Left lung (tissue), 10 donors: ENCODE data around the gene RAD1. TPM values are rescaled to one million over a fixed set of nuclear protein-coding genes. Genes with fewer than 3 reads are reported as not detected.
A peak's percentile ranks its signal among the peaks of the same experiment; 100 is the strongest.

Source experiments
- ATAC-seq: fragments of 200-7000 bp; cut with Tn5 transposase; one replicate; pipeline ENCODE4 v1.9.1; 2020; ENCODE audit warnings: moderate library complexity
- DNase-seq, 4 donors: peaks; one replicate each; pipeline ENCODE4 v3.0.0-alpha.2; 2013 to 2020
- H3K27ac ChIP-seq, 2 donors: fragments of 200-600 bp; sonication (generic) in 1 of 2; one replicate each; pipeline versions ENCODE4 v1.5.0 to v1.8.0; 2020 to 2021
- H3K27me3 ChIP-seq, 2 donors: fragments of 200-600 bp; sonication (generic) in 1 of 2; one replicate each; pipeline versions ENCODE4 v1.5.0 to v1.8.0; 2020 to 2021
- H3K36me3 ChIP-seq, 2 donors: fragments of 200-600 bp; sonication (generic) in 1 of 2; one replicate each; pipeline versions ENCODE4 v1.5.0 to v1.8.0; 2020 to 2021
- H3K4me1 ChIP-seq, 2 donors: fragments of 200-600 bp; one replicate each; pipeline ENCODE4 v1.8.0; 2021
- H3K4me3 ChIP-seq, 2 donors: fragments of 200-600 bp; sonication (generic) in 1 of 2; one replicate each; pipeline versions ENCODE4 v1.5.0 to v1.8.0; 2020 to 2021; ENCODE audit warnings: mild to moderate bottlenecking in 1 of 2
- H3K9me3 ChIP-seq, 2 donors: fragments of 200-600 bp; sonication (generic) in 1 of 2; one replicate each; pipeline versions ENCODE4 v1.5.0 to v1.8.0; 2020 to 2021
- intact Hi-C, 2 donors: fragments of 100-400 bp; cut with DNase I; formaldehyde crosslinking; loops; one replicate each; pipeline versions ENCODE4 v1.11.2 to v1.14.2; 2022
- polyA plus RNA-seq, 6 donors: library from polyadenylated mRNA; unstranded; fragments of 120-200 nt; gene quantifications; one replicate each; pipeline ENCODE4 v1.2.1, GENCODE V29; 2013; ENCODE audit not compliant: insufficient read length in 6 of 6
- total RNA-seq, 2 donors: library from RNA; stranded (reverse); fragmentation: NEBNext Ultra II Directional; extraction: Animal tissue kit (Norgen Biotek cat#: 25700); gene quantifications; one replicate each; pipeline ENCODE4 v1.2.1, GENCODE V29; 2021
- TF ChIP-seq, protein P1 (sequence below), 2 donors: fragments of 200-600 bp; sonication (generic) in 1 of 2; IDR thresholded peaks; one replicate each; pipeline versions ENCODE4 v1.5.0 to v1.8.0; 2021; ENCODE audit warnings: antibody characterized with exemption in 2 of 2
- donor health status: DM: no; HTN: yes; CAD: no.
- donor health status: DM: no; HTN: no; CAD: no.

The RAD1 gene
- total and polyA plus RNA-seq, 8 donors: 22.6 to 39.9 (median 37.9) TPM

- DNase-seq: no peak
Measured at GRCh38 chr5:34865091-34865490, 50.2 kb downstream of the RAD1 start.

DNA sequence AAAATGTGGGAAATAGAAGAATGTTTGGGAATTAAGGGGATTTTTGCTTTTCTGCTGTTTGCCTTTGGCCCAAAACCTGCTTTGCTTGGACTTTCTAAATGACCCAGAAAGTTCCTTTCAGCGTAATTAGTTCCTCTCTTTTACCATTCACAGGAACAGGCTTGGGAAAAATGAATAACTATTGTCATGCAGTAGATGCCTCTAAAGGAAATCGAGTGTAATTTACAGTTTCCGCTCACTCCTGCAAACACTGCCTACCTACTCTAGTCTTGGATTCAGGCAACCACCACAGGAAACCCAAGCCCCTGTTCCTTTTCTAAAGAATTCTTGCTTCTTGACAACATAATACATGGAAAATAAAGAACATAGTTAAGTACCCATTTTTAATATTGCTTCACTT lies 51.4 kb downstream of the RAD1 start:
- Histone ChIP-seq H3K27me3 (no peaks in the 10 kb centered on the region), H3K4me1 (no peaks in the 10 kb centered on the region), H3K9me3 (no peaks in the 10 kb centered on the region), H3K4me3 (no peak overlapping the region), H3K27ac (no peak overlapping the region), H3K36me3 (no peaks in the 10 kb centered on the region)
- ATAC-seq (no peak), DNase-seq (no peak)
- intact Hi-C loops: no loop called here
- TF ChIP-seq, protein P1, sequence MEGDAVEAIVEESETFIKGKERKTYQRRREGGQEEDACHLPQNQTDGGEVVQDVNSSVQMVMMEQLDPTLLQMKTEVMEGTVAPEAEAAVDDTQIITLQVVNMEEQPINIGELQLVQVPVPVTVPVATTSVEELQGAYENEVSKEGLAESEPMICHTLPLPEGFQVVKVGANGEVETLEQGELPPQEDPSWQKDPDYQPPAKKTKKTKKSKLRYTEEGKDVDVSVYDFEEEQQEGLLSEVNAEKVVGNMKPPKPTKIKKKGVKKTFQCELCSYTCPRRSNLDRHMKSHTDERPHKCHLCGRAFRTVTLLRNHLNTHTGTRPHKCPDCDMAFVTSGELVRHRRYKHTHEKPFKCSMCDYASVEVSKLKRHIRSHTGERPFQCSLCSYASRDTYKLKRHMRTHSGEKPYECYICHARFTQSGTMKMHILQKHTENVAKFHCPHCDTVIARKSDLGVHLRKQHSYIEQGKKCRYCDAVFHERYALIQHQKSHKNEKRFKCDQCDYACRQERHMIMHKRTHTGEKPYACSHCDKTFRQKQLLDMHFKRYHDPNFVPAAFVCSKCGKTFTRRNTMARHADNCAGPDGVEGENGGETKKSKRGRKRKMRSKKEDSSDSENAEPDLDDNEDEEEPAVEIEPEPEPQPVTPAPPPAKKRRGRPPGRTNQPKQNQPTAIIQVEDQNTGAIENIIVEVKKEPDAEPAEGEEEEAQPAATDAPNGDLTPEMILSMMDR (IDR thresholded peaks at IDR 0.05): no peak

More at GRCh38 chr5:34865091-34865490, 50.2 kb downstream of the RAD1 start:
- ATAC-seq: no peak
- Histone ChIP-seq H3K27ac (no peak overlapping the region), H3K9me3 (no peaks in the 10 kb centered on the region), H3K4me1 (no peaks in the 10 kb centered on the region), H3K27me3 (no peaks in the 10 kb centered on the region), H3K4me3 (no peak overlapping the region), H3K36me3 (no peaks in the 10 kb centered on the region)
- intact Hi-C loops: no loop called here
- TF ChIP-seq, protein P1 (IDR thresholded peaks at IDR 0.05): no peak

DNA sequence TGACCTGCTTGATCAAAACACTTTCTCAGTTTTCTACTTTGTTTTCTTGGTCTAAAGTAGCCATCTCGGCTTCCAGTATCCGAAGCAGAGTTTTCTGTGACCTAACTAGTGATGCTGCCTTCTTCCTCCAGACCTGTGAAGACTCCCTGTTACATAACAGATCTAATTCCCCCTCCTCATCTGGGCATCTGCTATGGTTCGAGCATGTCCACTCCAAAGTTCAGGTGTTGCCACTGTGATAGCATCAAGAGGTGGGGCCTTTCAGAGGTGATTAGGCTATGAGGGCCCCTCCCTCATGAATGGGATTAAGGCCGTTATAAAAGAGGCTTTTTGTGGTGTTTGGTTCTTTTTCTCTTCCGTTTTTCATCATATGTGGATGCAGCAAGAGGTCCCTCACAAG lies 56.1 kb downstream of the RAD1 start:
- Histone ChIP-seq H3K27me3 (no peaks in the 10 kb centered on the region), H3K9me3 (no peaks in the 10 kb centered on the region), H3K27ac (no peak overlapping the region), H3K4me3 (no peak overlapping the region), H3K4me1 (no peaks in the 10 kb centered on the region), H3K36me3 (no peaks in the 10 kb centered on the region)
- TF ChIP-seq, protein P1 (IDR thresholded peaks at IDR 0.05): no peak
- ATAC-seq (peak; percentile 16), DNase-seq (no peak)
- intact Hi-C loops: no loop called here

DNA sequence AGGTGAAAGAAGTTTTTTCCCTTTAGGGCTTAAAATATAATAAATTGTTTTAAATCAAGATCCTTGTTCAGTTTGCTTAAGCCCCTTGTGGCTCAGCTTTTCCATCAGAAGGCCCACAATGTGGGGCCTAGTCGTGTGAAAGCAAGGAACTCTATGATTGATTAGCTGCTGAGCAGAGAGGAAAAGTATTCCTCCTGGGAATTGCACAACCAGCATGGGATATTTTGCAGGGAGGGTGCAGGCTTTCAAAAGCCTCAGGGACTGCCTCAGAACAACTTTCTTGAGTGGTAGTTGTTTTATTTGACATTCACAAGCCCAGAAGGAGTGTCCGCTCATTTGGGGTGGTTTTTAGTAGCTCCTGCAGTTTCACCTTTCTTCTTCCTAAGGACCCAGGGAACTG lies 56.5 kb downstream of the RAD1 start:
- Histone ChIP-seq H3K9me3 (no peaks in the 10 kb centered on the region), H3K27ac (no peak overlapping the region), H3K4me1 (no peaks in the 10 kb centered on the region), H3K27me3 (no peaks in the 10 kb centered on the region), H3K36me3 (no peaks in the 10 kb centered on the region), H3K4me3 (no peak overlapping the region)
- intact Hi-C loops: no loop called here
- DNase-seq (no peak), ATAC-seq (peak; percentile 75)
- TF ChIP-seq, protein P1 (IDR thresholded peaks at IDR 0.05): no peak

- no peak for ATAC-seq
- Histone ChIP-seq H3K36me3 (no peaks in the 10 kb centered on the region), H3K4me1 (no peaks in the 10 kb centered on the region), H3K27ac (no peak overlapping the region), H3K4me3 (no peak overlapping the region), H3K27me3 (no peaks in the 10 kb centered on the region), H3K9me3 (no peaks in the 10 kb centered on the region)
- TF ChIP-seq, protein P1 (IDR thresholded peaks at IDR 0.05): no peak
- intact Hi-C loops: no loop called here
- no peak for DNase-seq
Measured at GRCh38 chr5:34857894-34858293, 57.4 kb downstream of the RAD1 start.
